H9 (cell line): ENCODE measurements around the gene LRP1B. TPM values are rescaled to one million over a fixed set of nuclear protein-coding genes. Genes with fewer than 3 reads are reported as not detected.

Experiments
- DNase-seq: peaks from one replicate; pipeline ENCODE4 v3.0.0-alpha.2; 2017
- H2AFZ ChIP-seq: one replicate; pipeline ENCODE4 v1.6.1; 2013; ENCODE audit warnings: mild to moderate bottlenecking, low read length, control low read depth, moderate library complexity
- H2AK5ac ChIP-seq: 2 replicates; pipeline ENCODE4 v1.6.1; 2013; ENCODE audit warnings: low read length, control low read depth, mixed read lengths; ENCODE audit not compliant: insufficient read length
- H2BK120ac ChIP-seq: one replicate; pipeline ENCODE4 v1.6.1; 2013; ENCODE audit warnings: low read depth, mild to moderate bottlenecking, low read length, control low read depth, inconsistent platforms; ENCODE audit not compliant: poor library complexity, severe bottlenecking
- H2BK12ac ChIP-seq: 2 replicates; pipeline ENCODE4 v1.6.1; 2013; ENCODE audit warnings: low read length, control low read depth, mixed read lengths, low read depth; ENCODE audit not compliant: insufficient read length
- H2BK15ac ChIP-seq: 2 replicates; pipeline ENCODE4 v1.6.1; 2013; ENCODE audit warnings: low read depth, low read length, control low read depth
- H2BK20ac ChIP-seq: one replicate; pipeline ENCODE4 v1.6.1; 2013; ENCODE audit warnings: low read depth, mild to moderate bottlenecking, low read length, control low read depth, inconsistent platforms; ENCODE audit not compliant: poor library complexity, severe bottlenecking
- H2BK5ac ChIP-seq: 2 replicates; pipeline ENCODE4 v1.6.1; 2013; ENCODE audit warnings: low read length, control low read depth, mixed read lengths; ENCODE audit not compliant: insufficient read length
- H3K14ac ChIP-seq: 2 replicates; pipeline ENCODE4 v1.6.1; 2013; ENCODE audit warnings: low read length, control low read depth; ENCODE audit not compliant: insufficient read depth
- H3K18ac ChIP-seq: 2 replicates; pipeline ENCODE4 v1.6.1; 2013; ENCODE audit warnings: low read depth, mild to moderate bottlenecking, mixed read lengths, low read length, control low read depth; ENCODE audit not compliant: insufficient read length
- H3K23ac ChIP-seq: 2 replicates; pipeline ENCODE4 v1.6.1; 2013; ENCODE audit warnings: low read length, control low read depth, mixed read lengths, low read depth; ENCODE audit not compliant: insufficient read length
- H3K23me2 ChIP-seq: 2 replicates; pipeline ENCODE4 v1.6.1; 2013; ENCODE audit warnings: low read depth, mild to moderate bottlenecking, mixed read lengths, low read length, control low read depth; ENCODE audit not compliant: insufficient read length, poor library complexity, severe bottlenecking
- H3K27ac ChIP-seq: 2 replicates; pipeline ENCODE4 v1.5.1; 2013; ENCODE audit warnings: low read length, control low read depth, mixed read lengths, low read depth; ENCODE audit not compliant: insufficient read length
- H3K27me3 ChIP-seq: 2 replicates; pipeline ENCODE4 v1.6.1; 2013; ENCODE audit warnings: low read length, control low read depth, inconsistent platforms; ENCODE audit not compliant: insufficient read depth
- H3K4ac ChIP-seq: 2 replicates; pipeline ENCODE4 v1.6.1; 2013; ENCODE audit warnings: low read depth, mild to moderate bottlenecking, control low read depth, inconsistent platforms, low read length, moderate library complexity
- H3K4me1 ChIP-seq: 2 replicates; pipeline ENCODE4 v1.6.1; 2013; ENCODE audit warnings: low read length, control low read depth, inconsistent platforms; ENCODE audit not compliant: insufficient read depth
- H3K4me2 ChIP-seq: 2 replicates; pipeline ENCODE4 v1.6.1; 2013; ENCODE audit warnings: low read length, control low read depth, mixed read lengths; ENCODE audit not compliant: insufficient read length, insufficient read depth
- H3K56ac ChIP-seq: 2 replicates; pipeline ENCODE4 v1.6.1; 2013; ENCODE audit warnings: low read depth, mild to moderate bottlenecking, mixed read lengths, low read length, control low read depth; ENCODE audit not compliant: insufficient read length
- H3K79me1 ChIP-seq: 2 replicates; pipeline ENCODE4 v1.6.1; 2013; ENCODE audit warnings: low read depth, mild to moderate bottlenecking, moderate library complexity, low read length, control low read depth, inconsistent platforms; ENCODE audit not compliant: insufficient read depth, poor library complexity, severe bottlenecking
- H3K79me2 ChIP-seq: 2 replicates; pipeline ENCODE4 v1.6.1; 2013; ENCODE audit warnings: low read length, control low read depth, inconsistent platforms; ENCODE audit not compliant: insufficient read depth
- H3K9ac ChIP-seq: 2 replicates; pipeline ENCODE4 v1.6.1; 2013; ENCODE audit warnings: low read length, control low read depth, mixed read lengths; ENCODE audit not compliant: insufficient read length; ENCODE audit errors: extremely low read depth
- H3K9me3 ChIP-seq: one replicate; pipeline ENCODE4 v1.6.1; 2013; ENCODE audit warnings: low read depth, low read length, inconsistent platforms; ENCODE audit not compliant: control insufficient read depth
- H3T11ph ChIP-seq: one replicate; pipeline ENCODE4 v1.6.1; 2013; ENCODE audit warnings: mild to moderate bottlenecking, low read length, control low read depth, inconsistent platforms
- H4K20me1 ChIP-seq: one replicate; pipeline ENCODE4 v1.6.1; 2013; ENCODE audit not compliant: control insufficient read depth, insufficient read length, insufficient read depth
- H4K5ac ChIP-seq: 2 replicates; pipeline ENCODE4 v1.6.1; 2013; ENCODE audit warnings: low read depth, mild to moderate bottlenecking, mixed read lengths, low read length, control low read depth; ENCODE audit not compliant: insufficient read length
- H4K8ac ChIP-seq: replicated peaks from 2 replicates; pipeline ENCODE4 v1.6.1; 2013; ENCODE audit warnings: low read length, control low read depth, mixed read lengths, low read depth; ENCODE audit not compliant: insufficient read length
- H4K91ac ChIP-seq: 2 replicates; pipeline ENCODE4 v1.6.1; 2013; ENCODE audit warnings: low read depth, mild to moderate bottlenecking, moderate library complexity, mixed read lengths, low read length, control low read depth; ENCODE audit not compliant: insufficient read length
- H3K27ac Mint-ChIP-seq, 3 experiments: 2 replicates in 2 of 3; 3 replicates in 1 of 3; pipeline ENCODE4 v1.8.0; 2020 to 2021; ENCODE audit warnings: mixed read lengths in 3 of 3, mild to moderate bottlenecking in 1 of 3, moderate library complexity in 1 of 3
- H3K27me3 Mint-ChIP-seq: 2 replicates; pipeline ENCODE4 v1.8.0; 2021; ENCODE audit warnings: low read depth, mild to moderate bottlenecking, moderate library complexity, mixed read lengths
- H3K36me3 Mint-ChIP-seq, 3 experiments: 2 replicates in 2 of 3; 3 replicates in 1 of 3; pipeline ENCODE4 v1.8.0; 2020 to 2021; ENCODE audit warnings: low read depth in 3 of 3, mixed read lengths in 3 of 3; ENCODE audit not compliant: insufficient read depth in 1 of 3
- H3K4me1 Mint-ChIP-seq, 2 experiments: 2 replicates each; pipeline ENCODE4 v1.8.0; 2020; ENCODE audit warnings: mixed read lengths in 2 of 2
- H3K4me3 Mint-ChIP-seq, 2 experiments: 2 replicates in 1 of 2; 3 replicates in 1 of 2; pipeline ENCODE4 v1.8.0; 2020 to 2021; ENCODE audit warnings: mild to moderate bottlenecking in 2 of 2, mixed read lengths in 2 of 2, moderate library complexity in 1 of 2
- H3K9me3 Mint-ChIP-seq, 2 experiments: 2 replicates in 1 of 2; 3 replicates in 1 of 2; pipeline ENCODE4 v1.8.0; 2020; ENCODE audit warnings: mild to moderate bottlenecking in 2 of 2, mixed read lengths in 2 of 2, moderate library complexity in 1 of 2
- CTCF ChIP-seq: fragments of 200-600 bp; sonication (generic); conservative IDR thresholded peaks from 3 replicates; pipeline ENCODE4 v1.8.0; 2021; ENCODE audit warnings: antibody characterized with exemption, mild to moderate bottlenecking
- WGBS: extraction: QIAGEN DNeasy Blood & Tissue Kit; methylation state at CpG from one replicate; pipeline ENCODE4 v1.1.7; 2013; ENCODE audit warnings: missing lambda C conversion rate, low lambda C conversion rate, mixed read lengths; ENCODE audit not compliant: insufficient read length; ENCODE audit errors: extremely low coverage; 5-methylcytosine and 5-hydroxymethylcytosine counted together
- total RNA-seq: library from RNA; stranded (reverse); gene quantifications from 2 replicates; pipeline ENCODE4 v1.2.1, GENCODE V29; 2021

The LRP1B gene
- total RNA-seq, 1 experiment from 2014 or later, result not detected

GRCh38 chr2:141137122-141137693 lies 993.6 kb downstream of the LRP1B start:
- H3K9me3 Mint-ChIP-seq, result no peaks in the 10 kb centered on the region

More at GRCh38 chr2:141137122-141137693, 993.6 kb downstream of the LRP1B start:
- Mint-ChIP-seq H3K27me3 (no peaks in the 10 kb centered on the region), H3K4me3 (no peak overlapping the region), H3K27ac (no peak overlapping the region), H3K36me3 (no peaks in the 10 kb centered on the region), H3K4me1 (no peaks in the 10 kb centered on the region)
- Histone ChIP-seq H3K4ac (no peak overlapping the region), H2BK12ac (no peak overlapping the region), H4K20me1 (no peaks in the 10 kb centered on the region), H3K18ac (no peak overlapping the region), H2AFZ (no peak overlapping the region), H4K5ac (no peak overlapping the region), H2AK5ac (no peak overlapping the region), H3K23ac (no peak overlapping the region), H3T11ph (no peak overlapping the region), H3K4me1 (no peaks in the 10 kb centered on the region), H2BK20ac (no peak overlapping the region), H3K56ac (no peak overlapping the region), H3K79me1 (no peaks in the 10 kb centered on the region), H4K91ac (no peak overlapping the region), H2BK120ac (no peak overlapping the region), H3K23me2 (no peaks in the 10 kb centered on the region), H3K14ac (no peak overlapping the region), H4K8ac (no peak overlapping the region), H2BK15ac (no peak overlapping the region), H2BK5ac (no peak overlapping the region), H3K27me3 (no peaks in the 10 kb centered on the region), H3K4me2 (no peak overlapping the region), H3K9ac (no peak overlapping the region), H3K9me3 (no peaks in the 10 kb centered on the region), H3K27ac (no peak overlapping the region), H3K79me2 (no peaks in the 10 kb centered on the region)
- no peak for TF ChIP-seq CTCF
- DNase-seq, result no peak
- WGBS, result no CpG with 5 or more reads among the region's 4 CpGs
